Upper lobe of left lung (tissue), 4 donors: ENCODE data around the gene MYO18B.

ENCODE experiments used
- CTCF ChIP-seq, 6 experiments: fragments of 450-650 bp in 4 of 6; fragments of 200-600 bp in 2 of 6; sonication (generic) in 2 of 6; IDR thresholded peaks; one replicate each; pipeline ENCODE4 v1.5.1; 2016 to 2019; ENCODE audit warnings: antibody characterized with exemption in 6 of 6
- EP300 ChIP-seq, 4 donors: sonication (generic); formaldehyde crosslinking; IDR thresholded peaks; one replicate each; pipeline ENCODE4 v1.5.1; 2017; ENCODE audit warnings: antibody characterized with exemption in 4 of 4, control low read depth in 2 of 4
- POLR2A ChIP-seq, 4 donors: fragments of 450-650 bp; IDR thresholded peaks; one replicate each; pipeline ENCODE4 v1.5.1; 2016 to 2017; ENCODE audit warnings: antibody characterized with exemption in 4 of 4, mild to moderate bottlenecking in 2 of 4
- POLR2AphosphoS5 ChIP-seq, 2 donors: sonication (generic); formaldehyde crosslinking; IDR thresholded peaks; one replicate each; pipeline ENCODE4 v1.5.1; 2017; ENCODE audit warnings: antibody characterized with exemption in 2 of 2

DNA sequence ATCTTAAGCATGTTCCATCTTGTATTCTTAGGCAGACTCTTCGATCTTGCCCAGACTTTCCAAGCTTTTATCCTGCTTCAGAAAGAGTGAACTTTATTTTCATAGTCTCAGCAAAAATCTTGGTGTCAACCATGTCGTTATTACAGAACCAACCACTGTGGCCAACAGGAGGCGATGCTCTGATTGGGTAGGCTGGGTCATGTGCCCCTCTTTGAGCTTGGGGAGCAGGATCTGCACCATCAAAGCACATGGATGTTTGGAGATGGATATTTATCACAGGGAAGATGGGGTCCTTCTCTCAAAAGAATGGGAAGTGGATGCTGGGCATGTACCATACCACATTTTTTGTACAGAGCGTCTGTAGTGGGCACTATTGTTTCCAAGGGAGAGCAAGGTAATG lies 197.4 kb downstream of the MYO18B start:
- TF ChIP-seq EP300 (IDR thresholded peaks at IDR 0.05): no peak
- no peak for TF ChIP-seq CTCF (IDR thresholded peaks at IDR 0.05)
- no peak for TF ChIP-seq POLR2AphosphoS5 (IDR thresholded peaks at IDR 0.05)
- TF ChIP-seq POLR2A (IDR thresholded peaks at IDR 0.05): no peak
